Suprapubic skin (tissue), 4 donors: ENCODE measurements around the gene PANK4.

Experiments
- EP300 ChIP-seq: sonication (generic); formaldehyde crosslinking; IDR thresholded peaks from one replicate; pipeline ENCODE4 v1.6.1; 2017; ENCODE audit warnings: antibody characterized with exemption
- POLR2A ChIP-seq, 2 donors: fragments of 450-650 bp; IDR thresholded peaks; one replicate each; pipeline ENCODE4 v1.6.1; 2017; ENCODE audit warnings: antibody characterized with exemption in 2 of 2, mild to moderate bottlenecking in 2 of 2, moderate library complexity in 2 of 2
- POLR2AphosphoS5 ChIP-seq, 3 donors: sonication (generic); formaldehyde crosslinking; IDR thresholded peaks; one replicate each; pipeline ENCODE4 v1.6.1; 2017; ENCODE audit warnings: antibody characterized with exemption in 3 of 3
- TF ChIP-seq, protein P1 (sequence below), 2 donors: fragments of 200-600 bp in 1 of 2; fragments of 450-650 bp in 1 of 2; sonication (generic) in 1 of 2; IDR thresholded peaks; one replicate each; pipeline ENCODE4 v1.5.1; 2016 to 2019; ENCODE audit warnings: antibody characterized with exemption in 2 of 2, mild to moderate bottlenecking in 1 of 2, moderate library complexity in 1 of 2

DNA sequence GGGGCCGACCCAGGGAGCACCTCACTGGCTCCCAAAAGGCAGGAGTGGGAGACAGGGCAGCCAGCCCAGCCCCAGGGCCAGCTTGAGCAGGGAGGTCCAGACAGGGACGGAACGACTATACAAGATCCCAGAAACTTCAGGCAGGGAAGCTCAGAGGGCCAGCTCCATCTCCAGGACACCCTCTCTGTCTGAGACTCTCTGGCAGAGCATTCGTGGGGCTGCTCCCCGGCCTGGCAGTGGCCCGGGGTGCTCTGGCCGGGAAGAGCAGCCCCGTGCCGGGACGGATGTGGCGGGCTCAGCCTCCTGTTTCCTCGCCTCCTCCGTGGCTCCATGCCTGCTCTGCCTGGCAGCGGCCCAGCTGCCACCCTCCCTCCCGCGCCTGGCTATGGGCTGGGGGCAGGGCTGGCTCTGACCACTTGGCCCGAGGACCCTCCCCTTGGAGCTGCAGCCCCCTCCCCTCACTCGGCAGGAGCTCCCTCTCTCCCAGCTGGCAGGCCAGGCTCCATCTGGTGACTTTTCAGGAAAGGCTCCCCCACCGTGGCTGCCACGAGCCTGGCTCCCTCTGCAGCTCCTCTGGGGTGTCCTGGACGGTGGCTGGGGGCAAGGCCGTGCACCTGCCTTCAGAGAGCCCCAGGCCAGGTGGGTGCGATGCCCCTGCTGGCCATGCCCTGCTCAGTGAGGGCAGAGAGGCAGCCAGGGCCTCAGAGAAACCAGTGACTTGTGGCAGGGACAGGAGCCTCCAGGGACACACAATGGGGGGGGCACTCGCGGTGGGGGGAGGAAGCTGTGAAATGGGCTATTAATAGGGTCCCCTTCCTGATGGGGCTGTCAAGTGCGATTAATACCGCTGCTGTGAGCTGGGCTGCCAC is 55.9 kb downstream of the PANK4 start:
- TF ChIP-seq, protein P1, sequence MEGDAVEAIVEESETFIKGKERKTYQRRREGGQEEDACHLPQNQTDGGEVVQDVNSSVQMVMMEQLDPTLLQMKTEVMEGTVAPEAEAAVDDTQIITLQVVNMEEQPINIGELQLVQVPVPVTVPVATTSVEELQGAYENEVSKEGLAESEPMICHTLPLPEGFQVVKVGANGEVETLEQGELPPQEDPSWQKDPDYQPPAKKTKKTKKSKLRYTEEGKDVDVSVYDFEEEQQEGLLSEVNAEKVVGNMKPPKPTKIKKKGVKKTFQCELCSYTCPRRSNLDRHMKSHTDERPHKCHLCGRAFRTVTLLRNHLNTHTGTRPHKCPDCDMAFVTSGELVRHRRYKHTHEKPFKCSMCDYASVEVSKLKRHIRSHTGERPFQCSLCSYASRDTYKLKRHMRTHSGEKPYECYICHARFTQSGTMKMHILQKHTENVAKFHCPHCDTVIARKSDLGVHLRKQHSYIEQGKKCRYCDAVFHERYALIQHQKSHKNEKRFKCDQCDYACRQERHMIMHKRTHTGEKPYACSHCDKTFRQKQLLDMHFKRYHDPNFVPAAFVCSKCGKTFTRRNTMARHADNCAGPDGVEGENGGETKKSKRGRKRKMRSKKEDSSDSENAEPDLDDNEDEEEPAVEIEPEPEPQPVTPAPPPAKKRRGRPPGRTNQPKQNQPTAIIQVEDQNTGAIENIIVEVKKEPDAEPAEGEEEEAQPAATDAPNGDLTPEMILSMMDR (IDR thresholded peaks at IDR 0.05), result no peak
- TF ChIP-seq POLR2AphosphoS5 (IDR thresholded peaks at IDR 0.05) (no peak), EP300 (no peak), POLR2A (IDR thresholded peaks at IDR 0.05) (no peak)
